NCI-H2227 (cell line): Measurements from ENCODE around the gene IL11.

Source experiments
- DNase-seq: peaks from one replicate; lab custom pipeline; 2025; ENCODE audit not compliant: unreplicated experiment; lab: John Stamatoyannopoulos, UW

IL11 gene

DNA sequence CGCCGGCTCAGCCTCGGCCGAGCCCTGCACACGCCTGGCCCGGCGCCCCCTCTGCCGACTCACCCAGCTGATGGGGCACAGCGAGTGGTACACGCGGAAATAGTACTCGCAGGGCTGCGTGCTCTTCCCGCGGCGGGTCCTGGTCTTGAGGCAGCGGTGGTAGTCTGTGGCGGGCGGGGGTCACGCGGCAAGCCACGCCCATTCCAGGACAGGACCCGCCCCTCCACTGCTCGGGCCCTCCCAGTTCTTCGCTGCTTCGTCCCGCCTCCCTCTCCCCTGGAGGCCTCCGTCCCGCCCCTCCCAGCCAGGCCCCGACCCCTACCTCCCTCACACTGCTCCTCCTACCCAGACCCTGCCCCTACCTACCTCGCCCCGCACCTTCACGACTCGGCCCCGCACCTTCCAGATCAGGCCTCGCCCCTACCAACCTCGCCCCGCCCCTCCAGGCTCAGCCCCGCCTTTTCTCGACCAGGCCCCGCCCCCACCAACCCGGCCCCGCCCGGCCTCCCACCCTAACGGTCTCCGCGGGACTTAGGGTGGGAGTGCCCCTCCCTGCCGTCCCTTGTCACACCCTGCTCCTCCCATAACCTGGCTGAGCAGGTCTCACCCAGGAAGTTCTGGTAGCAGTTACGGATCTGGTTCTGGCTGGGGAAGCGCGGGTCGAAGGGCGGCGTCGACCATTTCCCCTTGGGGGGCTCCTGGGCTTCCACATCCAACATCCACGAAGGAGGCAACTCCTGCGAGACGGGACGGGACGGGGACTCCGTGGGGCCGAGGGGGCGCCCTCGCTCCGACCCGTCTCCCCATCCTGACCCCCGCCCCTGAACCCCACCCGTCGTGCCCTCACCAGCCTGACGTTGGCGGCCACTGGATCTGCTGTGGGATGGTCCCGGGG, 16.2 kb downstream of the IL11 start:
- DNase-seq: peak; percentile 88

DNA sequence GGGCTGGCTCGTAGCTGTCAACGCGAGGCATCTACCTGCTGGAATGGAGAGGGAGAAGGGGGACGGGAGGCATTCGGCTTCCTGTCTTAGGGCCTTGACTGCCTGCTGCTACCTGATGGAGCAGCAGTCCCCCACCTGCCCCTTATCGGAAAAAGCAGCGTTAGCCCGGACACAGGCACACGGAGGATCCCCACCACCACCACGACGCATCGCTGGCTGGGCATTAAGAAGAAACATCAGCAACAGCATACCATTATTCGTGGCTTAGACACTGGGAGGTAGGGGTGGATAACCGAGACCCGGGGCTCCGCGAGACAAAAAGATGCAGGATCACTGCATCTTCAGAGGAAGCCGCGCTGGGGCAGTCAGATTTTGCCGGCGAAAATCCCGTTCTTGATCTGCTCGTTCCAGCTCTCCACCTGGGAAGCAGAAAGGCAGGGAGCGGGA, 16.9 kb downstream of the IL11 start:
- no peak for DNase-seq

DNA sequence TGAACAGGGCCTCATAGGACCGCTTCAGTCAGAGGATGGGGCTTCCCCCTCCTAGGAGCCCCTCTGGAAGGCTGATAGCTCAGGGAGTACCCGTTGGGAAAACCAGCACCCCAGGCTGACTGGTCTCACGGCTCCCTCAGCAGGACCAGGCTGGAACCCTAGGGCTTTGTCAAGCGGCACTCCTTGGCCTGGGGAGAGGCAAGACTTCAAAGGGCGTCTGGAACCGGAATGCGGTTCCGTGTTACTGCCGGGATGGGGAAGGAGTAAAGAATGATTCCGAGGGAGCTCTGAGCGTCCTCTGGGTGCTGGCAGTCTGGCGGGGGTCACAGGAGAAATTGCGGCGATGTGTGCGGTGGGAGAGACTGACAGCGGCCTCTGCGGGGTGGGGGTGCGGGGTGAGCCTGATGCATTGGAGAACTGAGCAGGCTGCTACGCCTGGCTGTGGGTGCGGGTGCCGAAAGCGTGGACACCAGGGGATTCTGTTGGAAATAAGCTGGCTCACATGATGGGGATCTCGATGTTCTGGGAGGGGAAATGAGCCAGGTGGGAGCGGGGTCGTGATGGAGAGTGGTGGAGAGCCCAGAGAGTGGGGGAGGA, 17.6 kb downstream of the IL11 start:
- DNase-seq: no peak

DNA sequence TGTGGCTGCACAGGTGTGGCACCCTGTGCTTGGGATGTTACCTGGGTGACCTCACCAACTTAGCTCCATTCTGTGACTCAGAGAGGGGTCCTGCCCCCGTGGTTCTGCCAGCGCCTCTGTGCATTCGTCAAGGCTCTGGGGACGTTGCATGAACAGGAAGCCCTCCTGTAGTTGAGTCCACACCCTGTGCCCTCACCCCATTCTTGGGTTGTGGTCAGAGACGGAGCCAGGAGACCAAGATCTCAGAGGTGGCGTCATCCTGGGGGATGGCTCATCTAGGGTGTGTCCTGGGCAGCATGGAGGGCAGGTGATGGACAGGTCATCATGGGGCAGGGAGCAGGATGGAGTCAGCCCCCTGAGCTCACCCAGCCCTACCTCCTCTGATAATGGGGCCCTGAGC, 18.2 kb downstream of the IL11 start:
- no peak for DNase-seq

DNA sequence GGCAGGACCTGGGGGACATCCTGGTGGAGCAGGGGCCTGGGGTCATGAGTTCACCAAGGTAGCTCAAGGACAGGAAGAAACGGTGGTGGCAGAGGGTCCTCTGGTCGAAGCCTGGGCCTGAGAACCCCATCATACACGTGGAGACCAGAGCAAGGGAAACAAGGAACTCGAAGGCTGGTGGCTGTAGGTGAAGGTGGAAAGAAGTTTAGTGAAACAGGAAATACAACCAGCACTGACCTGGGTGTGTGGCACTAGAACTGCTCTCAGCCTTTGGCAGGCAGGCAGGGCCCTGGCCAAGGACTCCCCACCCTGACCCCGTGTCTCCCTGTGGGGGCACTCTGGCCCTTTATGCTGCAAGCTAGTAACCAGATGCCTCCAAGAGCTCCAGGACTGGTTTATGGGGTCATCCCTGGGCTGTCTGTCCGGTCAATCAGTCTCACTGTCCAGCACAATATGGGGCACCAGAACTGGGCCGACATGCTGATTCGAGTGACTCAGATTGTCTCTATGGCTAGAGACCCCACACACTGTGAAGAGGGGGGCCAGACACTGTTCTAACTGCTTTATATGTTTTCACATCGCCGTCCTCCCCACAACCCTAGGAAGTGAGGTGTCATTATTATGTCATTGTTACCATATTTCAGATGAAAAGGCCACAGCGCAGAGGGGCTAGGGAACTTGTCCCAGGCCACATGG, 19.5 kb downstream of the IL11 start:
- no peak for DNase-seq

DNA sequence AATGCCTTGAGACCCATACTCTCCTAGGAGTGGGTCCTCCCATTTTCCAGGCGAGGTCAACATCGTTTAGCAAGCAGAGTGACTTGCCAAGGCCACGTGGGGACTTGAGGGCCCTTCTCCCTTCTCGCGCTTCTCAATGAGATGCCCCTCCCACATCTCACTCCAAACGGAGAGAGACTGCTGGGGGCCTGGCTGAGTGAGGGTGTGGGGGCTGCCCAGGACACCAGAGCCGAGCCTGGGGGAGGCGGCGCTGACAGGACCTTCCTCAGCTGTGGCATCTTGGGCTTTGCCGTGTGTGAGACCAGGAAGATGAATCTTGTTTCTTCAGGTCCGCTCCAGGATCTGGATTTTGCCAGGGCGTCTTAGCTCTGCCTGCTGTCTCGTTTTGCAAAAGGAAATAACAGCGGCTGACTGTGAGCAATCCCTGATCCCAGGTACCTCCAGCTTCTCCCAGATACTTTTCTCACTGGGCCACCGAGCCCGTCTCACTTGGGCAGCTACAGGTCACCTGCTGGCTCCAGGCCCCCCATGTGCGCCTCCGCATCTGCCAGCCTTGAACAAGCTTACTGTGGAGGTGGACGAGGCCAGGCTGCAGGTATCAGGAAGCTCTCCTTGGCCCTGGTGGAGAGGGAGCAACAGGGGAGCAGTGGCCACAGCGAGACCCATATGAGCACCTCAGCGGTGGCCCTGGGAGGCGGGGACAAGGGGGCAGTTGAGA, 21.8 kb downstream of the IL11 start:
- peak; percentile 76 for DNase-seq

DNA sequence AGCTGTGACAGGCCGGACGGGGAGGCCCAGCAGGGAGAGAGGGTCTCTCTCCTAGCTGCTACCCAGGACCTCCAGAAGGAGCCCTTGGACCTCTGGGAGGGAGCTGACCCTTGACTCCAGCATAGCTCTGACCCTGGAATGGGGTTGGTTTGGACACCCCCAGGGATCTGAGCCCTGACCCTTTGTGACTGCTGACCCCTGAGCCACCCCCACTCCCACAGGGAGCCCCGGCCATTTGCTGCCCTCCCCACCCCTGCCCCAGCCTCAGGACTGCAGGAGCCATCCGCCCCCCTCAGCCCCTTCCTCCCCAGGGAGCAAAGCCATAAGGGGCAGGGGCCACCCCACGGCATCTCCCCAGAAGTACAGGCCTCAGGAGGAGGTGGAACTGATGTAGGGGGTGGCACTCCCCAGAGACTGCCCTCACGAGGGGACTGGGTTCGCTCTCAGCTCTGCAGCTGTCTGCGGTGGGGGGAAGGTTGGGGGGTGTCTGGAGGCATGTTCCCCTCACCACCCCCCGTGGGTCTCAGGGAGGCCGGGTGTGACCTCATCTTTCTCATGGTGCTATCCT, 22.7 kb downstream of the IL11 start:
- no peak for DNase-seq

DNA sequence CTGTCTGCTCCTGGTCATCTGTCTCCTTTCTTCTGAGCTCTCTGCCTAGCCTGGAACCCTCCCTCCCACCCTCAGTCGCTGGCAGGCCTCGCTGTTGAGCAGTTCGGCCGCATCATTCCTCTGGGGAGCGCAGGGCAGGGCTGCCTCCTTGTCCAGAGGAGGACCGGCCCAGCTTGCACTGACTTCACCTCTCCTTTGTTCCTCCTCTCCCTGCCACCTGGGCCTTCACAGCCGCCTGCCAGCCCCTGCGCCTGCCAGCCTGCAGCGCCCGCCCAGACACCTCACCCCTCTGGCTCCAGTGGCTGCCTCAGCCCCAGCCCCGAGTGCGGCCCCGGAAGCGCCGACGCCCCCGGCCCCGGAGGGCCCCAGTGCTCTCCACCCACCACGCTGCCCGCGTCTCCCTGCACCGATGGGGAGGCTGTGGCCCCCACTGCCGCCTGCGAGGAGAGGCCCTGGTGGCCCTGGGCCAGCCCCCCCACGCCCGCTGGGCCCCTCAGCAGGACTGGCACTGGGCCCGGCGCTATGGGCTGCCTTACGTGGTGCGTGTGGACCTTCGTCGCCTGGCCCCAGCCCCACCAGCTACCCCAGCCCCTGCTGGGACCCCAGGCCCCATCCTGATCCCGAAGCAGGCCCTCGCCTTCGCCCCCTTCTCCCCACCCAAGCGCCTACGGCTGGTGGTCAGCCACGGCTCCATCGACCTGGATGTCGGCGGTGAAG, 23.4 kb downstream of the IL11 start:
- no peak for DNase-seq

DNA sequence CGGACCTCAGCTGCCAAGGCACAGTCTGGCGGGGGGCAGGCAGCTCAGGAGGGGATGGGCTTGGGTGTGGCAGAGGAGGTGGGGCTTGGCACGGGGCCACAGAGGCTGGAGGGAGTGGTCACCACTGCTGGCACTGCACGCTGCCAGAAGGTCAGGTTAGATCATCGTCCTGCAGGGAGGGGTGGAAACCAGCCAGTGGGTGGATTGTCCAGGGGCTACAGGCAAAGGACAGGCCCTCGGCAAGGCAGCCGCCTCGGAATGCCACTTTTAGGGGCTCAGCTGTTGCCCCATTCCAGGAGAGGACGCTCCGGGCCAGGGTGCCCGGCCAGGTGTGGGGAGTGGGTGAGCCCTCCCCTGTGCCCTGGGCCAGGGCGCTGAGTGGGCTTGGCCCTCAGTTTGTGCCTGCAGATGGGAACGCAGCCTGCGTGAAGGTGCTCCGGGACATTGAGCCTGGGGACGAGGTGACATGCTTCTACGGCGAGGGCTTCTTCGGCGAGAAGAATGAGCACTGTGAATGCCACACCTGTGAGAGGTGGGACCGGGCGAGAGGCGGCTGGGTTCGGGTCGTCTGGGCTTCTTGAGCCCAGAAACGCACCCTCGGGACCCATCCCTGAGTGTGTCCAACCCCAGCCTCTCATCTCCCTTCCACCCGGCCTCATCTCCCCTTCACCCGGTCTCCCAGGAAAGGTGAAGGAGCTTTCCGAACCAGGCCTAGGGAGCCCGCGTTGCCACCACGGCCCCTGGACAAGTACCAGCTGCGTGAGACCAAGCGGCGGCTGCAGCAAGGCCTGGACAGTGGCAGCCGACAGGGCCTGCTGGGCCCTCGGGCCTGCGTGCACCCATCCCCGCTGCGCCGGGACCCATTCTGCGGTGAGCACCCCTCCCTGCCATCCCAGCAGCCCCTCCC, 24.2 kb downstream of the IL11 start:
- DNase-seq: peak; percentile 53

DNA sequence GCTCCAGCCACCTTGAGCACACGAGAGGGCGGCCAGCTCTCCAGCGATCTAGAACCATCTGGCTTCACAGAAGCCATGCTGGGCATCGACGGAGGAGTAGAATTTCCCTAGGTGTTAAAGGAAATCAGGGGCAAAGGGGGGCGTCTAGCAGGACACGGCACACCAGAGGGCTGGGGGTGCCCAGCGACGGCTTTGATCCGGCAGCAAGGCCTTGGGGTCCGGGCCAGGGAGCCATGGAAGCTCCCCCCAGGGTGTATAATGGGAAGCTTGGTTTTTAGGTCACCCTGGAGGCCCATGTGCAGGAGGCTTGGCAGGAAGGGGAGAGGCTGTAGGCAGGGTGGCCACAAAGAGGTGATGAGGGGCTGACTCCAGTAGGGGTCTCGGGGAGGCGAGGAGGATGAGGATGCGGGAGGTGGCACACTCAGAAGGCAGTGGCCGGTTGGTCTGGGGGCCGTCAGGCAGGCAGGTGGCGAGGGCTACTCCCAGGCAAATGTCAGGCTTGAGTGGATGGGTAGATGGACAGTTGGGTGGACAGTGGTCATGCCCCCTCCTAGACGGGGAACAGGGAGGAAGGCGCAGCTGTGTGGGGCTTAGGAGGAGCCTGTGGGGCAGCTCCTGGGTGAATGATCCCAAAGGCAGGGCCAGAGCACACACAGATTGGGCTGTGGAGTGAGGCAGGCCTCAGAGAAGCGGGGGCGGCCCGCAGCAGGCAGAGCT, 25.0 kb downstream of the IL11 start:
- DNase-seq: no peak

DNA sequence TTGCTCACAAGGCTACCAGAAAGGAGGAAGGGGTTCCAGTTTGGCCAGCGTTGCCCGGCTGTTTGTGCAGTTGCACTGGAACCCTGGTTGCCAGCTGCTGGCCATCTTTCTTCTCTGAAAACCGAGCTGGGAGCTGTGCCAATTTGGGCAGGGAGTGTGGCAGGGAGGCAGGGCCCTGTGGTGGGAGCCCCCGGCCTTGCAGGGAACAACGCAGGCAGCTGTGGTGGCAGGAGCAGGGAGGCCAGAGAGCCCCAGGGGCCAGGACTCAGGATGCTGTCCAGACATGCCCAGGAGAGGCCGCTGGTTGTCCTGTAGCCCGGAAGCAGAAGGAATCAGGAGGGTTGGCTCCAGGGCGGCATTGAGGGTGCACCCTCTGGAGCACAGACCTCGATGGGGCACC, 25.8 kb downstream of the IL11 start:
- DNase-seq: no peak

DNA sequence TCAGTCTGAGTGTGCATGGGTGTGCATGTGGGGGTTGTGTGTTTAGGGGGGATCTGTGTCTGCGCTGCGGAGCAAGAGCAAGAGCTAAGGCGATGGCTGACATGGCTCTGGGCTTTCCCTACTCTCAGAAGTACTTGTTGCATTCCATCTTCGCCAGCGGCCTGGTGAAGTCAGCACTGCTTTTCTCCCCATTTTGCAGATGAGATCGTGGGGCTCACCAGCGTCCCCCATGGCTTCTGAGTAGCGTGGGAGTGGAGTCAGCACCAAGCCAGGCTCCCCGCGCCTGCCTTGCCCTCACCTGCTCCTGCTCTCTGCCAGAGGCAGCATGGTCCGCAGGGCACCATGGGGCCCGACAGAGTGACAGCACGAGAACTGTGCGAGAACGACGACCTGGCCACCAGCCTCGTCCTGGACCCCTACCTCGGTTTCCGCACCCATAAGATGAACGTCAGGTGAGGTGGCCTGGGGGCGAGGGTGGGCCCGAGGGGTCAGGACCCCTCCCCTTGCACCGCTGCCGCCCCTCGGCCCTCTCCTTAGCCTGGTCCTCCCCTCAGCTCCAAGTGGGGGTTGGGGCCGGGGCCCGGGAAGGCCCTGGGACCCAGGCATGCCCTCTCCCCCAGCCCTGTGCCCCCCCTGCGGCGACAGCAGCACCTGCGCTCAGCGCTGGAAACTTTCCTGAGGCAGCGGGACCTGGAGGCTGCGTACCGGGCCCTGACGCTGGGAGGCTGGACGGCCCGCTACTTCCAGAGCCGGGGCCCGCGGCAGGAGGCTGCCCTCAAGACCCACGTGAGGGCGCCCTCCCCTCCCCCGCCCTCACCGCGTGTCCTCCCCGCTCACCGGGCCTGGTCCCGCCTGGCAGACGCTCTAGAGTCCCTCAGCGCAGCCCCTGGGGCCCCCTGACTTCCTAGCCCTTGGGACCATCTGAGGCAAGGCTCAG, 28.4 kb downstream of the IL11 start:
- no peak for DNase-seq

DNA sequence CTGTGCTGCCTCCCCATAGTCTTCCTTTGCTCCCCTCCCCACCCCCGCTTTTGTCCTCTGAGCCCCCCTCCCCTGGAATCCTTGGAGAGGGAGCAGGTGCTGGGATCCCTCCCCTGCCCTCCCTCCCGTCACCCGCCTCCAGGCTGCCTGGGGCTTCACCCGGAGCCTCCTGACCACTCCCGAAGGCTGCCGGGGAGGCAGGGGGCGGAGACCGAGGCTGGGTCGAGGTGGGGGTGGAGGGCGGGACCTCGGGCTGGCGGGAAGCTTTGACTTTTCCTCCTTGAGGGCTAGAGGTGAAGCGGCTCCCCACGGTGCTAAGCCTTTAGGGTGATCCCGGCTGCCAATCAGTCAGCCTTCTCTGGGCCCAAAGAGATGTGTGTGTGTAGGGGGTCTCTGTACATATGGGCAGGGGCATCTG, 29.1 kb downstream of the IL11 start:
- peak; percentile 88 for DNase-seq

DNA sequence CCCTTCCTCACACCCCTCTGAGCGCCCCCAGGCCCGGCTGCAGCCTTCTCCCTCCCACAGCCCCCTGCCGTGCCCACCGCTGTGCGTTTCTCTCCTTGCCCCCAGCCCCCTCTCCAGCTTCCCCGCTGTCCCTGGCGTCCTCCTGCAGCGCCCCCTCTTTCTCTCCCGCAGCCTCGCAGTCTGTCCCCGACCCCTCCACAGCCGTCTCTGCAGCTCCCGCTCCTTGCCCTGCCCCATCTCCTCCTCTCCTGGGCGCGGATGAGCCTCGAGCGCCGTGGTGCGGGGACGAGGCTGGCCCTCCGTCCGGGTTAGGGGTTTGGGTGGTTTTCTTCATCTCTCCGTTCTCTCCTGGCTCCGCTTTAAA, 29.5 kb downstream of the IL11 start:
- peak; percentile 86 for DNase-seq

DNA sequence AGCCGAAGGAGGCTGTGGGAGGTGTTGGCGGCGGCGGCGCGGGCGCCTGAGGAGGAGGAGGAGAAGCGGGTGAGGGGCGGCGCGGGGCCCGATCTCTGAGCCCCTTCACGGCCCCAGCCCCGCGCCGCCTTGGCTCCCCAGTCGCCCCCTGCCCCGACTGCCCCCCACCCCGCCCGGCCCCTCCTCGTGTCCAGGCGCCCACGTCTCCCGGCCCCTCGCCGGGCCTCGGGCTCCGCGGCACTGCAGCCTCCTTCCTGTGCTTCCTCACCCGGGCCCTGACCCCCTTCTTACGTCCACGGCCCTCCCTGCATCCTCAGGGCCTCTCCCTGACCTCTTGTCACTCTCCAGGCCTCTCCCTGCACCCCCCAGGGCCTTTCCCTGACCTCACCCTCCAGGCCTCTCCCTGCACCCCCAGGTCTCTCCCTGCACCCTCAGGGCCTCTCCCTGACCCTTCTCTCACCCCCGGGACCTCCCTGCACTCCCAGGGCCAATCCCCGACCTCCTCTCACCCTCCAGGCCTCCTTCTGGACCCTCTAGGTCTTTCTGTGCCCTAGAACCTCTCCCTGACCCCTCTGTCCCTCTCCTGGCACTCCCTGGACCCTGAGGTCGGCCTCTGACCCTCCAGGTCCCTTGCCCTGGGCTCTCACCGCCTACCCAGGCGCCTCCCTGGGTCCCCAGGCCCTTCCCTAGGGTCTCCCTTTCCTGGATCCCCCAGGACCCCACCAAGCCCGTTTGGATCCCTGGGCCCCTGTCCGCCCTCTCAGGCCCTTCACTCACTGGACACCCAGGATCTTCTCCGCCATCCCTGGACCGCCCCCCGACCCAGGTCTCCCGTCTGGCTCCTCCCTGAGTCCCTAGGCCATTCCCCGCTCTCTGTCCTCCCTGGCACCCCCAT, 30.1 kb downstream of the IL11 start:
- no peak for DNase-seq

DNA sequence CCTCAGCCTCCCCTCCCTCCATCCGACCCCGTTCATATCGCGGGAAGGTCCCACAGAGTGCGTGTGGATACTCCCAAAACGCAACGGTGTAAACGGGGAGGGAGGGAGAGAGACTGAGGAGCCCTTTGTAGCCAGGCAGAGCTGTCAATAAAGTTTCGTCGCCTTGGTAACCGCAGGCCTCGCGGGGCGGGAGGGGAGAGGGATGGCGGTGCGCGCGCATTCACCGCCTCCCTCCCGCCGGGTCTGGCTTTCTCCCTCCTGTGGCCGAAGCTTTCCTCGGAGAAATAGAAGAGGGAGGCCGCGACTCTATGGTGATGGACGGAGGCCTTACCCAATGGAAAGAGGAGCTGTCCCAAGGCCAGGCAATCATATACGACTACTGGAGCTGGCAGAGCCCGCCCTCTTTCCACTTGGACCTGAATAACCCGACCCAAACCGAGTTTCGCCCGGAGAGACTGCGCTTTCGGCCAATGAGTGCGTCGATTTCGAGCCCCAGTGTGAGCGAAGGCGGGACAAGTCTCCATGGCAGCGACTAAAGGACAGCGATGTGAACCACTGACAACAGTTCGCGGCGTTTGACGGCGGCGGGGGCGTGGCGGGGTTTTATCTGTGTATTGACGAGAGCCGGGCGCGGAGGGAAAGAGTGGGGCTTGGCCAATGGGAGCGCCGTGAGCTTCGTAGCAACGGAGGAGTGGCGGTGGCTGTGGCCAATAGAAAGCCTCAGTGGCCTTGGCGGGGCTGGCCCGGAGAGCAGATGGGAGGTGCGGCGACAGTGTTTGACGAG, 31.0 kb downstream of the IL11 start, which contains the start of gene KMT5C:
Gene KMT5C (plus strand): TSS at position 772 of the 784 bp plus-strand sequence. CDS start 2,061 bp downstream, outside the sequence.
- peak; percentile 100 for DNase-seq
